Measurements from ENCODE around the gene SLC5A1. TPM values are rescaled to one million over a fixed set of nuclear protein-coding genes. Genes with fewer than 3 reads are reported as not detected.

Gene SLC5A1
- not detected in 2 replicates for total RNA-seq (2021; fragmentation: NEBNext Ultra II Directional; extraction: Animal tissue kit (Norgen Biotek cat#: 25700))
- 0.06 TPM in 1 of 2 replicates, not detected in the other for polyA plus RNA-seq (2011; rRNA removed)
- not detected for polyA plus RNA-seq (2011; cell fraction: cytosol; rRNA removed)
- polyA plus RNA-seq (2011; cell fraction: nucleus; rRNA removed): 0.16 TPM
- polyA plus RNA-seq (2012, experiment 1 of 2): not detected in 4 replicates
- not detected for polyA plus RNA-seq (2012, experiment 2 of 2)
- polyA plus RNA-seq (2013, experiment 1 of 2): not detected
- polyA plus RNA-seq (2013, experiment 2 of 2): not detected
- 0.07 TPM in 1 of 2 replicates, not detected in the other for polyA minus RNA-seq (2011; rRNA and poly(A)+ RNA removed)
- polyA minus RNA-seq (2011; cell fraction: cytosol; rRNA and poly(A)+ RNA removed): not detected
- not detected for polyA minus RNA-seq (2011; cell fraction: nucleus; rRNA and poly(A)+ RNA removed)
- long read RNA-seq, experiment 1: 0 reads
- long read RNA-seq, experiment 2: 0 reads

- CTCF ChIA-PET (ENCODE audit: partially characterized antibody): interaction anchor here (0.6 to 1.7 kb wide), 8 partner anchors 12 to 476 kb away, joined by 3 to 6 read pairs (median 4); partner anchors contain the start of gene C22orf42
- Histone ChIP-seq H3K9ac (replicated peaks in 1 of 4; ENCODE audit: extremely low read depth in 1 of 4, low read depth in 3 of 4, low read length in 3 of 4) (no peak within 1 kb of the TSS), H3K79me1 (ENCODE audit: low read depth, low read length) (no peaks in the 10 kb centered on the region), H4K20me1 (replicated peaks in 1 of 2; ENCODE audit: control insufficient read depth in 1 of 2, insufficient read depth in 2 of 2, low read length in 2 of 2) (no peaks in the 10 kb centered on the region), H3K56ac (replicated peaks; ENCODE audit: insufficient read length, low read depth, low read length) (no peak within 1 kb of the TSS), H3K27me3 (replicated peaks in 1 of 4; ENCODE audit: control insufficient read depth in 3 of 4, extremely low read depth in 1 of 4, insufficient read depth in 3 of 4, low read length in 3 of 4) (no peaks in the 10 kb centered on the region; a peak in 3 of 7 replicates), H2BK5ac (ENCODE audit: low read depth, low read length) (no peak within 1 kb of the TSS), H2BK15ac (ENCODE audit: low read length) (no peak within 1 kb of the TSS), H2AK5ac (ENCODE audit: low read depth, low read length) (no peak within 1 kb of the TSS), H3K4ac (replicated peaks; ENCODE audit: insufficient read length, low read depth, low read length) (no peak within 1 kb of the TSS), H3K27ac (ENCODE audit: low read depth, low read length) (no peak within 1 kb of the TSS), H3K79me2 (ENCODE audit: control insufficient read depth in 1 of 2, insufficient read depth in 2 of 2, low read length in 2 of 2) (no peaks in the 10 kb centered on the region), H2AFZ (ENCODE audit: low read length) (no peak within 1 kb of the TSS), H3K4me3 (ENCODE audit: extremely low read depth in 1 of 4, insufficient read depth in 2 of 4, low read depth in 3 of 4, low read length in 4 of 4) (no peak within 1 kb of the TSS), H4K8ac (ENCODE audit: extremely low read depth, insufficient read depth, low read length) (no peak within 1 kb of the TSS; the same call in 1 of the 2 replicates), H3K4me1 (replicated peaks in 1 of 4; ENCODE audit: control insufficient read depth in 3 of 4, insufficient read depth in 4 of 4, low read length in 3 of 4) (no peaks in the 10 kb centered on the region; a peak in 2 of 7 replicates), H3K14ac (ENCODE audit: insufficient read length) (no peak within 1 kb of the TSS), H3K9me3 (ENCODE audit: insufficient read depth in 2 of 2, low read depth in 1 of 2, low read length in 1 of 2) (no peaks in the 10 kb centered on the region), H4K5ac (ENCODE audit: insufficient read length, low read depth, low read length) (no peak within 1 kb of the TSS), H2BK20ac (ENCODE audit: low read length) (no peak within 1 kb of the TSS), H3K4me2 (ENCODE audit: insufficient read depth in 1 of 2, low read depth in 2 of 2, low read length in 2 of 2) (no peak within 1 kb of the TSS), H3K36me3 (ENCODE audit: control insufficient read depth in 2 of 4, insufficient read depth in 4 of 4, low read length in 3 of 4) (no peaks in the 10 kb centered on the region), H3K18ac (ENCODE audit: extremely low read depth, low read length) (peak within 1 kb of the TSS; percentile 62; the same call in 1 of the 2 replicates), H3K23ac (ENCODE audit: insufficient read length) (no peak within 1 kb of the TSS), H3K23me2 (ENCODE audit: low read depth, low read length) (no peaks in the 10 kb centered on the region), H2BK120ac (replicated peaks; ENCODE audit: low read depth, low read length) (no peak within 1 kb of the TSS), H4K91ac (replicated peaks; ENCODE audit: insufficient read length, low read length) (no peak within 1 kb of the TSS), H2BK12ac (ENCODE audit: low read depth, low read length) (no peak within 1 kb of the TSS)
- POLR2A ChIA-PET (ENCODE audit: partially characterized antibody): no interaction called here
- WGBS, 2 experiments (ENCODE audit: extremely low coverage in 1 of 2, insufficient coverage in 1 of 2, insufficient read length in 1 of 2, insufficient replicate concordance in 2 of 2, low coverage in 1 of 2, low lambda C conversion rate in 2 of 2, missing lambda C conversion rate in 1 of 2): 89% methylated on average over 21 of the region's 21 CpGs; no CpG with 5 or more reads in 1 of the 2 experiments
- DNase-seq (ENCODE audit: low read depth in 1 of 2, low spot score in 2 of 2): no peak
- no peak for FAIRE-seq
- TF ChIP-seq KDM1A (IDR thresholded peaks at IDR 0.05; ENCODE audit: borderline replicate concordance, low read length) (no peak), CREB1 (IDR thresholded peaks at IDR 0.05) (no peak), KDM5A (IDR thresholded peaks at IDR 0.05; ENCODE audit: low read length) (no peak), BRCA1 (IDR thresholded peaks at IDR 0.05; ENCODE audit: low read depth, low read length) (no peak), PHF8 (conservative IDR thresholded peaks at IDR 0.05; ENCODE audit: low read depth, low read length) (no peak), TBP (IDR thresholded peaks at IDR 0.05; ENCODE audit: low read depth, low read length) (no peak), SIRT6 (IDR thresholded peaks at IDR 0.05; ENCODE audit: low read length) (no peak), HDAC2 (IDR thresholded peaks at IDR 0.05; ENCODE audit: borderline replicate concordance in 1 of 2, low read depth in 2 of 2, low read length in 2 of 2) (no peak), BACH1 (IDR thresholded peaks at IDR 0.05; ENCODE audit: low read length) (no peak), TCF12 (IDR thresholded peaks at IDR 0.05; ENCODE audit: low read depth, low read length) (no peak)
- TF ChIP-seq, protein P1, sequence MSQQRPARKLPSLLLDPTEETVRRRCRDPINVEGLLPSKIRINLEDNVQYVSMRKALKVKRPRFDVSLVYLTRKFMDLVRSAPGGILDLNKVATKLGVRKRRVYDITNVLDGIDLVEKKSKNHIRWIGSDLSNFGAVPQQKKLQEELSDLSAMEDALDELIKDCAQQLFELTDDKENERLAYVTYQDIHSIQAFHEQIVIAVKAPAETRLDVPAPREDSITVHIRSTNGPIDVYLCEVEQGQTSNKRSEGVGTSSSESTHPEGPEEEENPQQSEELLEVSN (IDR thresholded peaks at IDR 0.05): no peak
- TF ChIP-seq, protein P2, sequence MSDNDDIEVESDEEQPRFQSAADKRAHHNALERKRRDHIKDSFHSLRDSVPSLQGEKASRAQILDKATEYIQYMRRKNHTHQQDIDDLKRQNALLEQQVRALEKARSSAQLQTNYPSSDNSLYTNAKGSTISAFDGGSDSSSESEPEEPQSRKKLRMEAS (IDR thresholded peaks at IDR 0.05): no peak
Measured at GRCh38 chr22:32042924-32043323, at the start of gene SLC5A1. Gene SLC5A1 (plus strand): TSS chr22:32043261. CDS start chr22:32043282, 21 bp downstream.

Measured in H1 (cell line).